NCI-H226 (cell line): ENCODE data around the gene NFIB.

Source experiments
- DNase-seq: peaks from one replicate; pipeline ENCODE4 v3.0.0-alpha.2; 2015

NFIB gene

GRCh38 chr9:14058325-14058688 is 255.6 kb downstream of the NFIB start:
- DNase-seq = no peak

- peak; percentile 61 for DNase-seq
These were observed 256.3 kb downstream of the NFIB start for GRCh38 chr9:14057368-14058324.

GRCh38 chr9:14056316-14056861 is 257.6 kb downstream of the NFIB start:
- peak; percentile 62 for DNase-seq

- DNase-seq = no peak
These were observed 259.8 kb downstream of the NFIB start for GRCh38 chr9:14054096-14054495.

GRCh38 chr9:14052359-14052758 is 261.6 kb downstream of the NFIB start:
- DNase-seq = no peak

GRCh38 chr9:14051419-14051818 is 262.5 kb downstream of the NFIB start:
- DNase-seq = no peak

GRCh38 chr9:14043483-14043882 is 270.5 kb downstream of the NFIB start:
- no peak for DNase-seq

- DNase-seq = no peak
These were observed 276.6 kb downstream of the NFIB start for GRCh38 chr9:14037331-14037730.

- DNase-seq = no peak
These were observed 280.9 kb downstream of the NFIB start for GRCh38 chr9:14033067-14033466.
